Aorta (tissue), 5 donors: ENCODE results near the gene IST1. TPM values are rescaled to one million over a fixed set of nuclear protein-coding genes. Genes with fewer than 3 reads are reported as not detected.
"Not testable (repeated sequence)": the region's sequence is repeated elsewhere in the genome, so short reads cannot be mapped to it uniquely, and the experiment has no call there.

Experiments used
- ATAC-seq: fragments of 200-7000 bp; cut with Tn5 transposase; one replicate; pipeline ENCODE4 v1.9.1; 2022; ENCODE audit warnings: moderate library complexity; ENCODE audit not compliant: low FRiP score
- DNase-seq, 2 donors: peaks; one replicate each; pipeline ENCODE4 v3.0.0-alpha.2; 2020
- H3K27ac ChIP-seq, 2 donors: one replicate each; pipeline ENCODE4 v1.5.1; 2013; ENCODE audit warnings: low read length in 2 of 2, mild to moderate bottlenecking in 2 of 2, moderate library complexity in 2 of 2, control low read depth in 1 of 2, inconsistent platforms in 1 of 2, low read depth in 1 of 2
- H3K27me3 ChIP-seq, 2 donors: one replicate each; pipeline ENCODE4 v1.6.1; 2013; ENCODE audit warnings: control low read depth in 1 of 2, low read length in 1 of 2, mild to moderate bottlenecking in 1 of 2, moderate library complexity in 1 of 2; ENCODE audit not compliant: insufficient read depth in 2 of 2, control insufficient read depth in 1 of 2
- H3K36me3 ChIP-seq, 2 donors: one replicate each; pipeline ENCODE4 v1.6.1; 2013; ENCODE audit warnings: control low read depth in 1 of 2, low read length in 1 of 2, mild to moderate bottlenecking in 1 of 2; ENCODE audit not compliant: insufficient read depth in 2 of 2, control insufficient read depth in 1 of 2
- H3K4me1 ChIP-seq, 2 donors: one replicate each; pipeline ENCODE4 v1.6.1; 2013; ENCODE audit warnings: low read length in 2 of 2, control low read depth in 1 of 2, mild to moderate bottlenecking in 1 of 2, moderate library complexity in 1 of 2; ENCODE audit not compliant: insufficient read depth in 2 of 2, control insufficient read depth in 1 of 2
- H3K4me3 ChIP-seq, 2 donors: one replicate each; pipeline ENCODE4 v1.5.1; 2013; ENCODE audit warnings: low read length in 2 of 2, control low read depth in 1 of 2, mild to moderate bottlenecking in 1 of 2
- H3K9me3 ChIP-seq: one replicate; pipeline ENCODE4 v1.6.1; 2013; ENCODE audit warnings: mild to moderate bottlenecking, low read length; ENCODE audit not compliant: control insufficient read depth
- WGBS, 2 donors: extraction: QIAGEN DNeasy Blood & Tissue Kit; methylation state at CpG; one replicate each; pipeline ENCODE4 v1.1.7; 2013; 5-methylcytosine and 5-hydroxymethylcytosine counted together
- intact Hi-C, 2 donors: fragments of 100-400 bp; cut with DNase I; formaldehyde crosslinking; loops; one replicate each; pipeline versions ENCODE4 v1.14.2 to v1.15.0; 2022
- polyA plus RNA-seq, 2 donors: library from polyadenylated mRNA; stranded (reverse); fragments of 200-250 nt; gene quantifications; one replicate each; pipeline ENCODE4 v1.2.3, GENCODE V29; 2013
- total RNA-seq, 2 donors: library from RNA; stranded (reverse); fragmentation: NEBNext Ultra II Directional; extraction: Animal tissue kit (Norgen Biotek cat#: 25700); gene quantifications; one replicate each; pipeline ENCODE4 v1.2.1, GENCODE V29; 2021
- donor health status: healthy with polysubstance abuse.
- donor health status: Bipolar disorder and iron deficiency.
- donor health status: DM: no; HTN: no; CAD: no.
- donor health status: DM: no; HTN: no; CAD: no.
- donor health status: DM: yes; HTN: yes; CAD: no.

The IST1 gene
- total and polyA plus RNA-seq, 4 donors, result 52.5 to 202 (median 151) TPM

DNA sequence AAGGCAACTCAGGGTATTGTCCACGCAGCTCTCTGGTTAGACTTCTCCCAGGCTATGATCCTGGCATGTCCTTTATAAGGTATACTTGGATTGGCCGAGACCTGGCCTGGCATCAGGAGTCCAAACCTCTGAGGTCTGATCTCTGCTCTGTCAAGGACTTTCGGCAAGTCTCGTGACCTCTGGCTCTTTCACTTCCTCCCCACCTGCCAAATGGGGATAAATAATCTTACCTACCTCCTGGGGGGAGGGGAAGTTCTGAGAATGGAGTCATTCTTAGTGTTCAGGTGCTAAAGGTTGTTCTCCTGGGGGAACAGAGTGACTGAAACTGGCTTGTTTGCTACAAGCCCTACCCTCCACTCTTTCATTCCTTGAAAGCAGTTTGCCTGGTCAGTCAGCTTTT, 41.9 kb upstream of the IST1 start:
- ATAC-seq (no peak), DNase-seq (no peak)
- no peak overlapping the region for H3K27ac ChIP-seq
- intact Hi-C loops, result no loop called here
- no peaks in the 10 kb centered on the region for H3K27me3 ChIP-seq
- no peak overlapping the region for H3K4me3 ChIP-seq
- 82 to 85% methylated on average over 4 of the region's 4 CpGs for WGBS, 2 donors
- H3K9me3 ChIP-seq, result no peaks in the 10 kb centered on the region
- peaks cover 0 to 5% of the 10 kb centered on the region in 2 donors for H3K36me3 ChIP-seq
- no peaks in the 10 kb centered on the region for H3K4me1 ChIP-seq

DNA sequence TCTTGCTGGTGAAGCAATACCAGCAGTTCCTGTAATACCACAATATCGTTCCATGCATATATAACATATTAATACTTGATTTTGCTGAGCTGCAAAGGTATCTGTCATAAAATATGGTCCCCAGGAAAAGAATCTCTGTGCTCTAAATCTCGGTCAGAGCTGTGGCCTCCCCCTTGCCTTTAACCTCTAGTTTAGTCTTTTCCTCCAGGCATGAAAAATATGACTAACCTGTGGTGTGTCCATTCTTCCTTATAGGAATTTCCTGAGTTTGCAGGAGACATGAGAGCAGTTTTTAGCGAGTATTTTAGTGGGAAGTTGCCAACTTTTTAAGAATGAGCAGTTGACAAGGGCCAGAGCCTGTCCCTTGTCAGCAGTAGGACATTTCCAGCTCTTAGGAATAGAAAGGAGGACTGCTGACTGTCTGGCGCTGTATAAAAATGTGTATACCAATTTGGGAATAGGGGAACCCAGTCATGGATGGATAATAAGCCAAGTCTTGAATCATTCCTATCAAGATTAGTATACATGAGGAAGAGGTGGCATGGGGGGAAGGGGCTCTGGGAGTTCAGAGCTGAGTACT, 40.9 kb upstream of the IST1 start:
- ATAC-seq (no peak), DNase-seq (no peak)
- no peak overlapping the region for H3K4me3 ChIP-seq
- no peaks in the 10 kb centered on the region for H3K4me1 ChIP-seq
- no peaks in the 10 kb centered on the region for H3K9me3 ChIP-seq
- H3K36me3 ChIP-seq, result peaks cover 0 to 3% of the 10 kb centered on the region in 2 donors
- H3K27ac ChIP-seq, result no peak overlapping the region
- no peaks in the 10 kb centered on the region for H3K27me3 ChIP-seq
- WGBS, 2 donors, result 66 to 68% methylated on average over 4 of the region's 4 CpGs
- intact Hi-C loops, result no loop called here

DNA sequence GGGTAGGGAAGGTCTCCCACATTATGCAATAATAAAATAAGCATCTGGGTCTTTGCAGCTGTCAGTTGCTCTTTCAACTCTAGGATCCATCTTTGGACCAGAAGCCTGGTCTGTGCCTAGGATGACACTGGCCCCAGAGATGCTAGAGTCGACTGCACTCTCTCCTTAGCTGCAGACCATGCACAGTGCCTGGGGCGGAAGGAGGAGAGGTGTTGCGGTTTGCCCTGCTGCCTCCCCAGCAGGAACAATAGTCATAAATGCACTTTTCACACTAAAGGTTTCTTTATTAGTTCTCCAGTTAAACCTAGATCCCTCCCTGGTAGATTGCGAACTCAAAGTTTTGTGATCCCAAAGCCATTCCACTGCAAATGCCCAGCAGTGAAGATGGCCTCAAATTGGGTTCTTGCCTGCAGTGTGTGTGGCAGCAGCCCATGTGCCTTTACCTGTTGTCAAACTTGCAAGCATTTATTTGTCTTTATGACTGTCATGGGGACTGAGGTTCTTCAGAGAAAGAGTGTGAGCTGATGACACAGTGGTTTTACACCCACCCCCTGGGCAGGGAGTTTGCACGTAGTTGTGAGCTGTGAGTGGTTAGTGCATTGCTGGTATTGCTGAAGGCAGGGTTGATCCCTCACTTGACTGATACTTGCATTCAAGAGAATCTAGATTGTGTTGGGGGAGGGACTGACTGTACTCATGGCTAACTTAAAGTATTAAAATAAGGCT, 39.2 kb upstream of the IST1 start:
- Histone ChIP-seq H3K27me3 (no peaks in the 10 kb centered on the region), H3K4me3 (no peak overlapping the region), H3K36me3 (peaks cover 0 to under 1% of the 10 kb centered on the region in 2 donors), H3K27ac (no peak overlapping the region), H3K4me1 (no peaks in the 10 kb centered on the region), H3K9me3 (no peaks in the 10 kb centered on the region)
- intact Hi-C loops, result no loop called here
- DNase-seq (no peak), ATAC-seq (no peak)
- 76 to 80% methylated on average over 5 of the region's 5 CpGs for WGBS, 2 donors

DNA sequence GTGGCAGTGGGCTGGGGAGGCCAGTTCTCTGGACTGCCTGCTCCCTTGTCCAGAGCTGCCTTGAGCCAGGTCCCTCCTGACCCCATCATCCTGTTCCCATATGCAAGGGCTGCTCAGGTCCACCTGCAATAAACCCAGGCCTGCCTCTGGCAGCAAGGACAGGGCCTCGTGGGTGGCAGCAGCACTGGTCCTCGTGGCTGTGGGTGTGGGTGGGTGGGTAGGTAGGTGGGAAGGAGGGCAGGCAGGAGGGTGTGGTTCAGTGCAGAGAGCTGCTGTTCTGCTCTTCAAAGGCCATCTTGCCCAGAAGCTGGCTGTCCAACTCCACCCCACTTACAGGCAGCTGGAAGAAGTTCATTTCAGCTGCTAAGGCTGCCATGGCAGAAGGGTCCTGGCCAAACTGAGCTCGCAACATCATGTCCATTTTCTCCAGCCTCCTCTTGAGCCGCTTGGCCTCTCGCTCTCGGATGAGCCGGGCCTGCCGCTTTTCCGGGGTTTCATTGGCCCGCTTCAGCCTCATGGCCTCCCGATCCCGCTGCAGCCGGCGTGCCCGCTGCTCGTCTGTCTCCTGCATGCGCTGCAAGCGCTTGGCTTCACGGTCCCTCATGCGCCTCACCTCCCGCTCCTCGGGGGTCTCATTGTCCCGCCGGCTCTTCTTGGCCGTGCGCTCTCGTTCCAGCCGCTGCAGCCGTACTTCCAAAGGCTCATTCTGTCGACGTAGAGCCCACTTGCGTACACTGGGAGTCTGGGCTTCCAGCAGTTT, 35.4 kb upstream of the IST1 start:
- Histone ChIP-seq H3K4me1 (no peaks in the 10 kb centered on the region), H3K36me3 (peaks cover 6 to 7% of the 10 kb centered on the region in 2 donors), H3K9me3 (no peaks in the 10 kb centered on the region), H3K27me3 (no peaks in the 10 kb centered on the region), H3K4me3 (no peak overlapping the region), H3K27ac (peak overlapping the region in 1 of 2 donors; percentile 29)
- ATAC-seq, result no peak
- 93% methylated on average over 32 of the region's 32 CpGs for WGBS, 2 donors
- intact Hi-C loops, result no loop called here
- no peak for DNase-seq

DNA sequence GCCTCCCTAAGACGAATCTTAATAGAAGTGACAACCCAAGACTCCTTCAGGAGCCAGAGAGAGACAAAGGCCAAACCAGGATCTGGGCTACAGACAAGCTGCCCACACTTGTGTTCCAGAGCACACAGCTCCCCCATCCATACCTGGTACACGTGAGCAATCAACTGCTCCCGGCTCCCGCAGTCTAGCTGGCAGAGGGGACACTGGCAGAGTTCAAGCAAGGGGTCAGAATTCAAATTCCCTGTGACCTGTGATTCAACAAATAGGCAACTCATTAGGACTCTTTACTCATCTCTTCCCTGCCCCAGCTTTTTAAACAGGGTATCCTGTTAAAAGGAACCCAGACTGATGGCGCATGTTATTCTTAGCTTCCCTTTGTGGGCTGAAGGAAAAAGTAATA, 31.3 kb upstream of the IST1 start:
- H3K9me3 ChIP-seq, result no peaks in the 10 kb centered on the region
- DNase-seq, result no peak
- intact Hi-C loops, result no loop called here
- no peak overlapping the region for H3K27ac ChIP-seq
- 94 to 95% methylated on average over 5 of the region's 5 CpGs for WGBS, 2 donors
- peaks cover 7 to 9% of the 10 kb centered on the region in 2 donors for H3K36me3 ChIP-seq
- H3K4me1 ChIP-seq, result no peaks in the 10 kb centered on the region
- ATAC-seq, result no peak
- no peak overlapping the region for H3K4me3 ChIP-seq
- no peaks in the 10 kb centered on the region for H3K27me3 ChIP-seq

DNA sequence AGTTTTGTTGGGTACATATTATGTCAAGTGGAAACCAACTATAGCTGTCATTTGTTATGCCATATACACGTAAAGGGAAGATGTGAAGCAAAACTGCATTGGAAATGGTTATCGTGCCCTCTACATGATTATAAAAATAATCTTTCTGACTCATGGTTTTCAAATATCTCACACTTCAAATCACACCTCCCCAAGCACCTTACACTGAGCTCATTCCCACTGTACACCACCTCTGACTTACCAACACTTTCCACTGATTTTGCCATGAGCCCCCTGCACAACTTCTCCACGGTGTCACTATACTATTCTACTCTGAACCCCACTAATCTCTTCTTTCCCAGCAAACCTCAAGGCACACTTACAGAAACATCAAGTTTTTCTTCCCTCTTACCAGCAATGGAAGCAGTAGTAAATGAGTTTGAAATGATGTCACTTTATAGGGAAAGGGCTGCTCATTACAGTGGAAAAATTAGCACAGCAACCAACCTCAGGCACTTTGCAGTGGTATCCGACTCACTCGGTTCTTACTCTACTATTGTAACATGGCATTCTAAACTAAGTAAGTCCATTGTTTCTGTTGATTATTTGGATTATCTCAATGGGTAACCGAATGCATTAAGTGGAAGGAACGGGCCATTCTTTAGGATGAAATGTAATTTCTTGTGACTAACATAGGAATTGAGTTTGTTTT, 30.0 kb upstream of the IST1 start:
- H3K27me3 ChIP-seq, result no peaks in the 10 kb centered on the region
- H3K36me3 ChIP-seq, result peaks cover 7 to 9% of the 10 kb centered on the region in 2 donors
- intact Hi-C loops, result no loop called here
- 70 to 88% methylated on average over 7 of the region's 7 CpGs for WGBS, 2 donors
- DNase-seq, result no peak
- H3K4me1 ChIP-seq, result no peaks in the 10 kb centered on the region
- no peak overlapping the region for H3K4me3 ChIP-seq
- no peak for ATAC-seq
- H3K27ac ChIP-seq, result no peak overlapping the region
- no peaks in the 10 kb centered on the region for H3K9me3 ChIP-seq

DNA sequence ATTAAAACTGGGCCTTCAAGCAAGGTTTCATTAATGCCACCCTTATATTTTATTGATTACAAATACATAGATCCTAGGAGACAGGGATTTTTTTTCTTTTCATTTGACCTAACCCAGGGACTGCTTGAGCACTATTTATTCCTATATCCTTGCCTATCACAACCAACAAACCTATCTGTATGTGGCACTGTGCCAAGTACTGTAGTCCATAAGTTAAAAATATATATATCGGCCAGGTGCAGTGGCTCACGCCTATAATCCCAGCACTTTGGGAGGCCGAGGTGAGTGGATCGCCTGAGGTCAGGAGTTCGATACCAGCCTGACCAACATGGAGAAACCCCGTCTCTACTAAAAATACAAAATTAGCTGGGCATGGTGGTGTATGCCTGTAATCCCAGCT, 28.2 kb upstream of the IST1 start:
- H3K4me3 ChIP-seq, H3K9me3 ChIP-seq, intact Hi-C loops, DNase-seq, H3K4me1 ChIP-seq, H3K36me3 ChIP-seq, H3K27me3 ChIP-seq, H3K27ac ChIP-seq, ATAC-seq: not testable (repeated sequence)
- WGBS, 2 donors, result 92% methylated on average over 6 of the region's 6 CpGs

DNA sequence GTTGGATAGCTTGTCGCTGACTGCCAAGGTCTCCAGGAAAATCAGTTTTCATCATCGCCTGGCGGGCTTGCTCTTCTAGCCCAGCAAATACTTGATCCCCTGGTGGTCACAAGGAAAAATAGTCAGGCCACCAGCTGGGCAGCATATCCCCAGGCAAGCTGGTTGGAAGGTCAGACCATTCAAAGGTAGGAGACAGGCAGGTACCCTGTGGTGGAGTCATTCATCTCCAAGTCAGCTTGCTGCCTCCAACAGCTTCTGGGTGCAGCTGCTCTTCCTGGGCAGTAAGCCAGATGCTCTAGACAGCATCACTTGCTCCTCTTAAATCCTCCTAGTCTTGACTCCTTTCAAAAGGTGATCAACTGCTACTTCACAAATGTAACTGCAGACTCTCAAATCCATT, 27.4 kb upstream of the IST1 start:
- H3K4me1 ChIP-seq, result no peaks in the 10 kb centered on the region
- WGBS, 2 donors, result 87 to 93% methylated on average over 3 of the region's 3 CpGs
- H3K9me3 ChIP-seq, result no peaks in the 10 kb centered on the region
- intact Hi-C loops, result no loop called here
- H3K27ac ChIP-seq, result no peak overlapping the region
- H3K27me3 ChIP-seq, result no peaks in the 10 kb centered on the region
- no peak overlapping the region for H3K4me3 ChIP-seq
- DNase-seq (no peak), ATAC-seq (no peak)
- H3K36me3 ChIP-seq, result peaks cover 3 to 5% of the 10 kb centered on the region in 2 donors
